Body of pancreas (tissue), 4 donors: ENCODE measurements around the gene SLC6A11.

ENCODE experiments used
- POLR2A ChIP-seq, 3 donors: fragments of 450-650 bp; IDR thresholded peaks; one replicate each; pipeline ENCODE4 v1.6.1; 2016; ENCODE audit warnings: antibody characterized with exemption in 3 of 3, mild to moderate bottlenecking in 2 of 3
- TF ChIP-seq, protein P1 (sequence below), 7 experiments: fragments of 450-650 bp in 4 of 7; fragments of 200-600 bp in 3 of 7; sonication (generic) in 3 of 7; IDR thresholded peaks; one replicate each; pipeline ENCODE4 v1.5.1; 2016 to 2019; ENCODE audit warnings: antibody characterized with exemption in 7 of 7

DNA sequence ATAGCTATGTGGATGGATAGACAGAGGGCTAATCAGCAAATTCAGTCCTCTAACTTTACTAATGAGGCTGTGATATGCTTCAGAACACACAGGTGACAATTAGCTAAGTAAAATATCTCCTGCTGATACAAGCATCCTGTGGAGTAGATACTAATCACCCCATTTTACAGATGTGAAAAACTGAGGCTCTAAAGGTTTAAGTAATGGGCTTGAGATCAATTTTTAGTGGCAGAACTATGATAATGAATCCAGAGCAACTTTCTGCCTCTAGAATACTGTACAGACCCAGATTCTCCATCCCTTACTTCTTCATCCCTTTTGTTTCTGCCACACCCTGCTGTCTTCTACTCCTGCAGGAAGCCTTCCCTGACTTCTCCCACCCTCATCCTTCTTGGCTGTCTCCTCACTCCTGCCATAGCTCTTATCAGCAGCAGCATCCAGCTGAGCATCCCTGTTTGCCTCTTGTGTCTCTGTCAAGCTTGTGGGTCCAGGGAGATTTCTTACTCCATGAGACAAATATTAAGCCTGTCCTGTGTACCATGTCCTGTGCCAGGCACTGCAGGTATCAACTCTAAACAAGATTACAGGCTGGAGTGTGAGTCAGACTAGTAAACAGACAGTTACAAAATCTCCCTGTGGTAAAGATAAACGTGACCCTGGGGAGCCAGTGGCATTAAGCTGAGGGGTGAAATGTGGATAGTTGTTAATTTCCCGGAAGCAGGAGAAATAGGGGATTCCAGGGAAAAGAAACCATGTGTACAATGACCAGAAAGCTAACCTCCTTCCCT is 39.2 kb downstream of the SLC6A11 start:
- TF ChIP-seq, protein P1, sequence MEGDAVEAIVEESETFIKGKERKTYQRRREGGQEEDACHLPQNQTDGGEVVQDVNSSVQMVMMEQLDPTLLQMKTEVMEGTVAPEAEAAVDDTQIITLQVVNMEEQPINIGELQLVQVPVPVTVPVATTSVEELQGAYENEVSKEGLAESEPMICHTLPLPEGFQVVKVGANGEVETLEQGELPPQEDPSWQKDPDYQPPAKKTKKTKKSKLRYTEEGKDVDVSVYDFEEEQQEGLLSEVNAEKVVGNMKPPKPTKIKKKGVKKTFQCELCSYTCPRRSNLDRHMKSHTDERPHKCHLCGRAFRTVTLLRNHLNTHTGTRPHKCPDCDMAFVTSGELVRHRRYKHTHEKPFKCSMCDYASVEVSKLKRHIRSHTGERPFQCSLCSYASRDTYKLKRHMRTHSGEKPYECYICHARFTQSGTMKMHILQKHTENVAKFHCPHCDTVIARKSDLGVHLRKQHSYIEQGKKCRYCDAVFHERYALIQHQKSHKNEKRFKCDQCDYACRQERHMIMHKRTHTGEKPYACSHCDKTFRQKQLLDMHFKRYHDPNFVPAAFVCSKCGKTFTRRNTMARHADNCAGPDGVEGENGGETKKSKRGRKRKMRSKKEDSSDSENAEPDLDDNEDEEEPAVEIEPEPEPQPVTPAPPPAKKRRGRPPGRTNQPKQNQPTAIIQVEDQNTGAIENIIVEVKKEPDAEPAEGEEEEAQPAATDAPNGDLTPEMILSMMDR (IDR thresholded peaks at IDR 0.05) = no peak
- no peak for TF ChIP-seq POLR2A (IDR thresholded peaks at IDR 0.05)
